CD14-positive monocyte (primary cell): Measurements from ENCODE around the gene TTYH1. TPM values are rescaled to one million over a fixed set of nuclear protein-coding genes. Genes with fewer than 3 reads are reported as not detected.

Experiments
- DNase-seq, 3 donors: peaks; one replicate each; pipeline ENCODE4 v3.0.0-alpha.2; 2011 to 2022
- H2AFZ ChIP-seq: 2 replicates; pipeline ENCODE4 v1.6.0; 2012; ENCODE audit warnings: mild to moderate bottlenecking, low read depth, low read length, inconsistent platforms; ENCODE audit not compliant: insufficient read depth, poor library complexity, severe bottlenecking
- H3K27ac ChIP-seq, 2 donors: 1 replicate in 1 of 2; 2 replicates in 1 of 2; pipeline ENCODE4 v1.5.1; 2012 to 2013; ENCODE audit warnings: low read length in 2 of 2, control low read depth in 1 of 2, inconsistent platforms in 1 of 2, low read depth in 1 of 2, mild to moderate bottlenecking in 1 of 2
- H3K27me3 ChIP-seq, 2 donors: one replicate each; pipeline versions ENCODE4 v1.6.0 to v1.6.1; 2011 to 2013; ENCODE audit warnings: low read length in 2 of 2; ENCODE audit not compliant: control insufficient read depth in 2 of 2, insufficient read depth in 2 of 2
- H3K36me3 ChIP-seq, 2 donors: replicated peaks in 1 of 2; 1 replicate in 1 of 2; 2 replicates in 1 of 2; pipeline versions ENCODE4 v1.5.1 to v1.6.1; 2012 to 2013; ENCODE audit warnings: low read length in 2 of 2, control low read depth in 1 of 2, inconsistent platforms in 1 of 2, mild to moderate bottlenecking in 1 of 2; ENCODE audit not compliant: insufficient read depth in 2 of 2, control insufficient read depth in 1 of 2
- H3K4me1 ChIP-seq, 2 donors: 1 replicate in 1 of 2; 2 replicates in 1 of 2; pipeline versions ENCODE4 v1.5.1 to v1.6.1; 2012 to 2013; ENCODE audit warnings: low read length in 2 of 2, control low read depth in 1 of 2, inconsistent platforms in 1 of 2, mild to moderate bottlenecking in 1 of 2, moderate library complexity in 1 of 2; ENCODE audit not compliant: insufficient read depth in 2 of 2, control insufficient read depth in 1 of 2
- H3K4me2 ChIP-seq: replicated peaks from 2 replicates; pipeline ENCODE3; 2012; ENCODE audit warnings: low read length, moderate library complexity, mild to moderate bottlenecking; ENCODE audit not compliant: poor library complexity, severe bottlenecking; ENCODE audit errors: extremely low read depth
- H3K4me3 ChIP-seq, 3 experiments: fragments of 200-600 bp in 1 of 3; sonication (generic) in 1 of 3; replicated peaks in 1 of 3; 1 replicate in 2 of 3; 2 replicates in 1 of 3; pipeline ENCODE4 v1.5.1; 2011 to 2013; ENCODE audit warnings: low read length in 3 of 3, mild to moderate bottlenecking in 3 of 3, control low read depth in 2 of 3, low read depth in 2 of 3, inconsistent platforms in 1 of 3, moderate library complexity in 1 of 3
- H3K79me2 ChIP-seq: 2 replicates; pipeline ENCODE4 v1.6.0; 2012; ENCODE audit warnings: mild to moderate bottlenecking, control low read depth, inconsistent platforms, low read length, moderate library complexity; ENCODE audit not compliant: insufficient read depth
- H3K9ac ChIP-seq: 2 replicates; pipeline ENCODE4 v1.6.0; 2017; ENCODE audit warnings: low read length, mild to moderate bottlenecking; ENCODE audit not compliant: insufficient read depth, poor library complexity, severe bottlenecking
- H3K9me3 ChIP-seq, 2 donors: replicated peaks in 1 of 2; 1 replicate in 1 of 2; 2 replicates in 1 of 2; pipeline versions ENCODE4 v1.5.1 to v1.6.1; 2012 to 2013; ENCODE audit warnings: low read length in 2 of 2, control low read depth in 1 of 2; ENCODE audit not compliant: control insufficient read depth in 1 of 2, insufficient read depth in 1 of 2
- H4K20me1 ChIP-seq: 2 replicates; pipeline ENCODE4 v1.6.0; 2012; ENCODE audit warnings: mild to moderate bottlenecking, low read length, control low read depth, moderate library complexity; ENCODE audit not compliant: insufficient read depth
- H3K27ac Mint-ChIP-seq, 7 donors: one replicate each; pipeline ENCODE4 v1.8.0; 2020; ENCODE audit warnings: mild to moderate bottlenecking in 7 of 7, mixed read lengths in 7 of 7, moderate library complexity in 6 of 7, inconsistent platforms in 2 of 7
- H3K27me3 Mint-ChIP-seq, 3 donors: one replicate each; pipeline ENCODE4 v1.8.0; 2021 to 2022; ENCODE audit warnings: low read depth in 3 of 3, mild to moderate bottlenecking in 3 of 3, mixed read lengths in 3 of 3, moderate library complexity in 3 of 3, inconsistent platforms in 1 of 3
- H3K36me3 Mint-ChIP-seq, 2 donors: one replicate each; pipeline ENCODE4 v1.8.0; 2020; ENCODE audit warnings: mixed read lengths in 2 of 2, inconsistent platforms in 1 of 2, mild to moderate bottlenecking in 1 of 2
- H3K4me1 Mint-ChIP-seq: one replicate; pipeline ENCODE4 v1.8.0; 2020; ENCODE audit warnings: mild to moderate bottlenecking, mixed read lengths
- H3K4me3 Mint-ChIP-seq, 2 donors: one replicate each; pipeline ENCODE4 v1.8.0; 2020; ENCODE audit warnings: mild to moderate bottlenecking in 2 of 2, mixed read lengths in 2 of 2, moderate library complexity in 1 of 2
- H3K9me3 Mint-ChIP-seq, 7 donors: one replicate each; pipeline ENCODE4 v1.8.0; 2020 to 2022; ENCODE audit warnings: mixed read lengths in 7 of 7, mild to moderate bottlenecking in 6 of 7, moderate library complexity in 6 of 7, inconsistent platforms in 2 of 7
- WGBS: methylation state at CpG from one replicate; pipeline ENCODE4 v1.1.5; 2013; ENCODE audit warnings: missing lambda C conversion rate; ENCODE audit not compliant: insufficient coverage; 5-methylcytosine and 5-hydroxymethylcytosine counted together
- intact Hi-C, 2 donors: fragments of 100-400 bp; cut with micrococcal nuclease; formaldehyde crosslinking; loops; one replicate each; pipeline versions ENCODE4 v1.15.0 to v1.15.1; 2023
- polyA plus RNA-seq, 3 donors: library from polyadenylated mRNA; depleted of rRNA in 1 of 3; unstranded in 2 of 3; stranded (reverse) in 1 of 3; fragments of 300-500 nt in 2 of 3; fragments of >200 nt in 1 of 3; fragmentation: Illumina TruSeq in 2 of 3; gene quantifications; 1 replicate in 2 of 3; 2 replicates in 1 of 3; pipeline ENCODE4 v1.2.3, GENCODE V29; 2012 to 2021
- TF ChIP-seq, protein P1 (sequence below): fragments of 200-600 bp; IDR thresholded peaks from one replicate; pipeline ENCODE4 v1.8.0; 2022; ENCODE audit warnings: antibody characterized with exemption, mild to moderate bottlenecking

Gene TTYH1
- polyA plus RNA-seq, 3 donors, result not detected

DNA sequence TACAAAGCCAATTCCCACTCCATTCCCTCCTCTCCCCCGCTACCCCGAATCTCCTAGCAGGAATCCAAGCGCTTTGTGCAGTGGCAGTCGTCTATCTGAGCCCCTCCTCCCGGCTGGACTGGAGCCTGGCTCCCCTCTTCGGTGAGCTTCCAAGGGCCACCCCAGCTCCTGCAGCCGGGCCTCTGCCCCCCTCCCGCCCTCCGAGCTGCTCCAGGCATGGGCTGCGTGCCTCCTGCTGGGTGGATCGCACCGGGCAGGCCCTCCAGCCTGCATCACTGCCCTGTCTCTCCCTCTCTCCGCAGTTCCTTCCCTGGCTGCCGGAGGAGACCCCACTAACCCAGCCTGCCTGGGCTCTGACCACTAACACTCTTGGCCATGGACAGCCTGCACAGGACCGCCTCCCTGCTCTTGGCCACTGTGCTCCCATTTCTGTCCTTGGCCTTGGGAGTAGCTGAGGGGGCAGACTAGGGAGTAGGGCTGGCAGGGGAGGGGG lies 20.8 kb downstream of the TTYH1 start:
- Histone ChIP-seq H3K9ac (no peak overlapping the region), H3K4me1 (peaks cover 0 to 6% of the 10 kb centered on the region in 2 donors), H3K27me3 (peaks cover 0 to 22% of the 10 kb centered on the region in 2 donors), H4K20me1 (peaks cover 49% of the 10 kb centered on the region), H3K4me2 (no peak overlapping the region), H3K79me2 (no peaks in the 10 kb centered on the region), H3K27ac (no peak overlapping the region), H3K36me3 (peaks cover 5 to 15% of the 10 kb centered on the region in 2 donors), H2AFZ (no peak overlapping the region), H3K4me3 (no peak overlapping the region), H3K9me3 (no peaks in the 10 kb centered on the region)
- Mint-ChIP-seq H3K9me3 (peaks cover 0 to 4% (median 0%) of the 10 kb centered on the region in 7 donors), H3K36me3 (peaks cover 18 to 39% of the 10 kb centered on the region in 2 donors), H3K4me3 (no peak overlapping the region), H3K27ac (no peak overlapping the region), H3K27me3 (peaks cover 20 to 38% (median 21%) of the 10 kb centered on the region in 3 donors), H3K4me1 (peaks cover 4% of the 10 kb centered on the region)
- TF ChIP-seq, protein P1, sequence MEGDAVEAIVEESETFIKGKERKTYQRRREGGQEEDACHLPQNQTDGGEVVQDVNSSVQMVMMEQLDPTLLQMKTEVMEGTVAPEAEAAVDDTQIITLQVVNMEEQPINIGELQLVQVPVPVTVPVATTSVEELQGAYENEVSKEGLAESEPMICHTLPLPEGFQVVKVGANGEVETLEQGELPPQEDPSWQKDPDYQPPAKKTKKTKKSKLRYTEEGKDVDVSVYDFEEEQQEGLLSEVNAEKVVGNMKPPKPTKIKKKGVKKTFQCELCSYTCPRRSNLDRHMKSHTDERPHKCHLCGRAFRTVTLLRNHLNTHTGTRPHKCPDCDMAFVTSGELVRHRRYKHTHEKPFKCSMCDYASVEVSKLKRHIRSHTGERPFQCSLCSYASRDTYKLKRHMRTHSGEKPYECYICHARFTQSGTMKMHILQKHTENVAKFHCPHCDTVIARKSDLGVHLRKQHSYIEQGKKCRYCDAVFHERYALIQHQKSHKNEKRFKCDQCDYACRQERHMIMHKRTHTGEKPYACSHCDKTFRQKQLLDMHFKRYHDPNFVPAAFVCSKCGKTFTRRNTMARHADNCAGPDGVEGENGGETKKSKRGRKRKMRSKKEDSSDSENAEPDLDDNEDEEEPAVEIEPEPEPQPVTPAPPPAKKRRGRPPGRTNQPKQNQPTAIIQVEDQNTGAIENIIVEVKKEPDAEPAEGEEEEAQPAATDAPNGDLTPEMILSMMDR, result no peak
- 91% methylated on average over 11 of the region's 15 CpGs for WGBS
- intact Hi-C loops, result no loop called here
- DNase-seq, result no peak

DNA sequence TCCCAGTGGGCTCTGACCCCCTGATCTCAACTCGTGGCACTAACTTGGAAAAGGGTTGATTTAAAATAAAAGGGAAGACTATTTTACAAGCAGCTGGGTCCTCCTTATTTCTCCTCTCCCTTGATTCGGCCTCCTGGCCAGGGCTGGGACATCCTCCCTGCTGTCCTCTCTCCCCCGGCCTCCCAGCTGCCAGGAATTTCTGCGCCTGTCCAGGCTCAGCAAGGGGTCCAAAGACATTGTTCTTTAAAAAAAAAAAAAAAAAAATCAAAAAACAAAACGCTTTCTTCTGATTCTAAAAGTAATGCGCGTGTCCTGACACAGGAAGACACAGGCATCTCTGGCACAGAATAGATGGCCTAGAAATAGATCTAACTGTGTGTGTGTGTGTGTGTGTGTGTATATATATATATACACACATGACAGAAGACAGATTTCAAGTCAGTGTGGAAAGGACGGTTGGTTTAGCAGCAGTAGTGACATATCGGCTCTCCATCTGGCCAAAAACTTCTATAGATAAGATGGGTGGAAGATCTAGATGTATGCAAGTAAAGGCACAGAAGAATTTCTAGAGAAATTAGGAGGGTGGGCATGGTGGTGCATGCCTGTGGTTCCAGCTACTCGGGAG lies 21.5 kb downstream of the TTYH1 start:
- peaks cover 18 to 41% of the 10 kb centered on the region in 2 donors for H3K36me3 Mint-ChIP-seq
- H3K79me2 ChIP-seq, result no peaks in the 10 kb centered on the region
- no peak overlapping the region for H3K4me3 Mint-ChIP-seq
- H3K4me3 ChIP-seq, result no peak overlapping the region
- peaks cover 5 to 16% of the 10 kb centered on the region in 2 donors for H3K36me3 ChIP-seq
- intact Hi-C loops, result no loop called here
- no peak overlapping the region for H2AFZ ChIP-seq
- H3K27me3 ChIP-seq, result peaks cover 0 to 16% of the 10 kb centered on the region in 2 donors
- peaks cover 14 to 31% (median 14%) of the 10 kb centered on the region in 3 donors for H3K27me3 Mint-ChIP-seq
- H3K4me1 ChIP-seq, result peaks cover 0 to 6% of the 10 kb centered on the region in 2 donors
- H3K4me1 Mint-ChIP-seq, result peaks cover 4% of the 10 kb centered on the region
- H3K9me3 Mint-ChIP-seq, result peaks cover 0 to 2% (median 0%) of the 10 kb centered on the region in 7 donors
- H3K27ac ChIP-seq, result no peak overlapping the region
- TF ChIP-seq, protein P1, result no peak
- no peak overlapping the region for H3K27ac Mint-ChIP-seq
- peaks cover 51% of the 10 kb centered on the region for H4K20me1 ChIP-seq
- H3K4me2 ChIP-seq, result no peak overlapping the region
- no peak for DNase-seq
- WGBS, result 97% methylated on average over 5 of the region's 10 CpGs
- no peak overlapping the region for H3K9ac ChIP-seq
- H3K9me3 ChIP-seq, result no peaks in the 10 kb centered on the region
